ENCODE data around the gene MMAA. TPM values are rescaled to one million over a fixed set of nuclear protein-coding genes. Genes with fewer than 3 reads are reported as not detected.

The MMAA gene
- 1.0 to 2.8 TPM (median 1.9 TPM) in 5 replicates for total RNA-seq (2022; extraction: Qiagen RNA extraction; ENCODE audit: low read depth)

GRCh38 chr4:145618932-145619638 is at the start of gene MMAA:
Gene MMAA (plus strand): TSS chr4:145619385. CDS start chr4:145639140, 19,755 bp downstream.

GRCh38 chr4:145679991-145680455 is 60.8 kb downstream of the MMAA start, which contains the start of gene C4orf51:
Gene C4orf51 (plus strand): TSS chr4:145680146. CDS start chr4:145680204, 58 bp downstream.

Other genes with a start within 250 kb of the MMAA start
- 8.9 to 12.3 TPM (median 11.0 TPM) in 5 replicates for gene SMAD1, start 137.5 kb upstream of the MMAA start, total RNA-seq (2022; extraction: Qiagen RNA extraction; ENCODE audit: low read depth)
- not detected in 5 replicates for gene C4orf51, start 60.8 kb downstream of the MMAA start, total RNA-seq (2022; extraction: Qiagen RNA extraction; ENCODE audit: low read depth)

Data from A549 treated with RU486 at 1 μM for 4 hours (cell line).